Gastrocnemius medialis (tissue), 4 donors: ENCODE measurements around the gene DUSP16.

ENCODE experiments used
- POLR2A ChIP-seq, 2 donors: fragments of 450-650 bp; IDR thresholded peaks; one replicate each; pipeline ENCODE4 v1.6.1; 2017; ENCODE audit warnings: antibody characterized with exemption in 2 of 2, mild to moderate bottlenecking in 2 of 2, moderate library complexity in 2 of 2
- TF ChIP-seq, protein P1 (sequence below), 5 experiments: fragments of 450-650 bp in 3 of 5; fragments of 200-600 bp in 2 of 5; sonication (generic) in 2 of 5; IDR thresholded peaks in 4 of 5; conservative IDR thresholded peaks in 1 of 5; 1 replicate in 4 of 5; 2 replicates in 1 of 5; pipeline ENCODE4 v1.5.1; 2016 to 2019; ENCODE audit warnings: antibody characterized with exemption in 5 of 5, mild to moderate bottlenecking in 3 of 5, moderate library complexity in 3 of 5

- TF ChIP-seq, protein P1, sequence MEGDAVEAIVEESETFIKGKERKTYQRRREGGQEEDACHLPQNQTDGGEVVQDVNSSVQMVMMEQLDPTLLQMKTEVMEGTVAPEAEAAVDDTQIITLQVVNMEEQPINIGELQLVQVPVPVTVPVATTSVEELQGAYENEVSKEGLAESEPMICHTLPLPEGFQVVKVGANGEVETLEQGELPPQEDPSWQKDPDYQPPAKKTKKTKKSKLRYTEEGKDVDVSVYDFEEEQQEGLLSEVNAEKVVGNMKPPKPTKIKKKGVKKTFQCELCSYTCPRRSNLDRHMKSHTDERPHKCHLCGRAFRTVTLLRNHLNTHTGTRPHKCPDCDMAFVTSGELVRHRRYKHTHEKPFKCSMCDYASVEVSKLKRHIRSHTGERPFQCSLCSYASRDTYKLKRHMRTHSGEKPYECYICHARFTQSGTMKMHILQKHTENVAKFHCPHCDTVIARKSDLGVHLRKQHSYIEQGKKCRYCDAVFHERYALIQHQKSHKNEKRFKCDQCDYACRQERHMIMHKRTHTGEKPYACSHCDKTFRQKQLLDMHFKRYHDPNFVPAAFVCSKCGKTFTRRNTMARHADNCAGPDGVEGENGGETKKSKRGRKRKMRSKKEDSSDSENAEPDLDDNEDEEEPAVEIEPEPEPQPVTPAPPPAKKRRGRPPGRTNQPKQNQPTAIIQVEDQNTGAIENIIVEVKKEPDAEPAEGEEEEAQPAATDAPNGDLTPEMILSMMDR (IDR thresholded peaks at IDR 0.05 in 4 of 5, conservative IDR thresholded peaks at IDR 0.05 in 1 of 5) = no peak
- no peak for TF ChIP-seq POLR2A (IDR thresholded peaks at IDR 0.05)
Measured at GRCh38 chr12:12503384-12504078, 59.1 kb downstream of the DUSP16 start.
